Measurements from ENCODE around the gene MSMP.

GRCh38 chr9:35757226-35757891 is 3.3 kb upstream of the MSMP start:
- no peak for TF ChIP-seq CTCF (IDR thresholded peaks at IDR 0.05; ENCODE audit: low read depth, low read length)
- TF ChIP-seq POLR2A (IDR thresholded peaks at IDR 0.05; ENCODE audit: extremely low read depth, insufficient read length): no peak
- no peak for TF ChIP-seq MYC (IDR thresholded peaks at IDR 0.05; ENCODE audit: low read depth, low read length)
- TF ChIP-seq, protein P1, sequence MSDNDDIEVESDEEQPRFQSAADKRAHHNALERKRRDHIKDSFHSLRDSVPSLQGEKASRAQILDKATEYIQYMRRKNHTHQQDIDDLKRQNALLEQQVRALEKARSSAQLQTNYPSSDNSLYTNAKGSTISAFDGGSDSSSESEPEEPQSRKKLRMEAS (IDR thresholded peaks at IDR 0.05; ENCODE audit: low read depth, low read length): no peak
